Muscle of arm (tissue), 12 donors: ENCODE data around the gene TRAPPC2L. TPM values are rescaled to one million over a fixed set of nuclear protein-coding genes. Genes with fewer than 3 reads are reported as not detected.

ENCODE experiments used
- DNase-seq: peaks from one replicate; pipeline ENCODE4 v3.0.0-alpha.2; 2013
- polyA plus RNA-seq, 12 donors: library from polyadenylated mRNA; unstranded; fragments of 120-200 nt; gene quantifications; one replicate each; pipeline ENCODE4 v1.2.1, GENCODE V29; 2013; ENCODE audit not compliant: insufficient read length in 12 of 12

TRAPPC2L gene
- polyA plus RNA-seq, 12 donors, result 30.6 to 57.5 (median 50.9) TPM; not detected in 1

GRCh38 chr16:88836791-88837190 is 20.1 kb upstream of the TRAPPC2L start:
- no peak for DNase-seq

DNA sequence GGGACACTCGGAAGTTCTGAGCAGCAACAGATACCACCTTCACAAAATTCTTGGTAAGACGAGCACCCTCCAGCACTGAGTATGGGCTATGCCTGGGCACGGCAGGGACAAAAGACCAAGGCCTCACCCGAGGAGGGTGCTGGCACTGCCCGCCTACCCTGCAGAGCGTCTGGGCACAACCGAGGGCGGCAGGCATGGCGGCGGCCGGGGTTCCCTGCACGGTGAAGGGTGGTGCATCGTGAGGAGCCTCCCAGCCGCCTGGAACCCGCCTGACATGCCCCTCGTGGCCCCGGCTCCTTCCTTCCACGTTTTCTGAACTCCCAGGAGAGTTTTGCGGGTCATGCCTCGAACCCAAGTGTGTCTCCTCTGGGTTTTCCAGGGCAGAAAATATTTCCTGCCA is 19.1 kb upstream of the TRAPPC2L start:
- DNase-seq, result no peak

DNA sequence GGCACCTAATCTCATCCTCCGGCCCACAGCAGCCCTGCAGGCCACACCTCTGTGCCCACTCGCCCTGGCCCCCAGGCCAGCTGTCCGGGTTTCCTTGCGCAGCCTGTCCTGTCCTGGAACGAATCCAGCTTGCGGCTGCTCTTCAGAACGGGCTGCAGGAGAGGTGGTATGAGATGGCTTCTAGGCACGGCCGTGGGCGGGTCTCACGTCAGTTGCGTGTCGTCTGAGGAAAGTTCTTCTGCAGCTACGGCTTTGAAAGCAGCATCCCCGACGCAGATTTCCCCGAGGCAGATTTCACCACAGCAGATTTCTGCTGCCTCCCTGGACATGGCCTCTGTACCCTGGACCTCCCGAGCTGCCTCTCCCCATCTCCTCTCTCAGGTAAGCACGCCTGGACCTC is 18.4 kb upstream of the TRAPPC2L start:
- no peak for DNase-seq

DNA sequence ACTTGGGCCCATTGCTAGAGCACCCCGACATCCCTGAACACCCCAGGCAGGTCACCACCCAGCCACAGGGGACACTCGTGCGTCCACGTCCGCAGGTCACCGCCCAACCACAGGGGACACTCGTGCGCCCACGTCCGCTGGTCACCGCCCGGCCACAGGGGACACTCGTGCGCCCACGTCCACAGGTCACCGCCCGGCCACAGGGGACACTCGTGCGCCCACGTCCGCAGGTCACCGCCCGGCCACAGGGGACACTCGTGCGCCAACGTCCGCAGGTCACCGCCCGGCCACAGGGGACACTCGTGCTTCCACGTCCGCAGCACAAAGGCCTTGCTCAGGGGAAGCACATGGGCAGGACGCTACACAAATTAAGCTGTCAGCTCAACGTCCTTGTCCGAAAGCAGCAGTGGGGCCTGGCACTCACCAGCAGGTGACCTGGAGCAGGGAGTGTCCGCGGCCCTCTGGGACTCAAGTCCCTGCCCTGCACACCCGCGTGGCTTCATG is 17.8 kb upstream of the TRAPPC2L start:
- DNase-seq, result no peak

- no peak for DNase-seq
These were observed 17.0 kb upstream of the TRAPPC2L start for GRCh38 chr16:88839745-88840599.

- DNase-seq, result no peak
These were observed 16.2 kb upstream of the TRAPPC2L start for GRCh38 chr16:88840600-88841215.

- no peak for DNase-seq
These were observed 15.2 kb upstream of the TRAPPC2L start for GRCh38 chr16:88841521-88842307.

- DNase-seq, result no peak
These were observed 14.6 kb upstream of the TRAPPC2L start for GRCh38 chr16:88842308-88842756.

DNA sequence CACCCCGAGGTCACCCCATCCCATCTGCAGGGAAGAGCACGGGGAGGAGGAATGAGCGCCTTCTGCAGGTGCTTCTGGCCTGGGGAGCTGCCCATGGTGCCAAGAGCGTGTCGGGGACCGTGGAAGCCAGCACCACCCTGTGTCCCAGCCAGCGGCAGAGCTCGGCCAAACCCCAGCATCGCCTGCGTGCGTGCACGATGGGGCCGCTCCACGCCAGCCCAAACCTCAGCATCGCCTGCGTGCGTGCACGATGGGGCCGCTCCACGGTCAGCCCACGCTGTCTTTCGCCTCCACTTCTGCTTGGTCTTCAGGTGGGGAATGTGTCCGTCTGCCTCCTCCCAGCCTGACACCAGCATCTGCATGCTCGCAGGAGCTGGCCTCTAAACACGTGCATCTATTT is 14.1 kb upstream of the TRAPPC2L start:
- DNase-seq, result no peak

- no peak for DNase-seq
These were observed 13.7 kb upstream of the TRAPPC2L start for GRCh38 chr16:88843256-88843655.

- no peak for DNase-seq
These were observed 12.4 kb upstream of the TRAPPC2L start for GRCh38 chr16:88844419-88845036.

GRCh38 chr16:88846088-88846487 is 10.8 kb upstream of the TRAPPC2L start:
- DNase-seq, result no peak

- no peak for DNase-seq
These were observed 9.3 kb upstream of the TRAPPC2L start for GRCh38 chr16:88847654-88848053.

DNA sequence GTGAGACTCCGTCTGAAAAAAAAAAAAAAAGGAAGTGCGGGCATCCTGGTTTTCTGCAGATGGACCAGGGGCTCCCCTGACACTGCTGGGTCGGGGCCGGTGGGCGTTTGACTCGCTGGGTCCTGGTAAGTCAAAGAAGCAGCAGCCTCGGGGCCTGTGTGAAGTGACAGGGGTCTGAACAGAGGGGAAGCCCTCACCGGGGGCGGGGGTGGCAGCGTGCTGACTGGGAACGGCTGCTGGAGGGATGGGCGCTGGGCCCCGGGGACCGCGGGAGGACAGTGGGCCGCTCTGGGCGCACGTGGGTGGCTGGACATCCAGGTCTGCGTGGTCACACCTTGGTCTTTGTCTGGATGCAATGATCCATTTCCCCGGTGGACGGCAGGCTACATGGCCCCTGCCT is 8.4 kb upstream of the TRAPPC2L start:
- DNase-seq, result no peak

DNA sequence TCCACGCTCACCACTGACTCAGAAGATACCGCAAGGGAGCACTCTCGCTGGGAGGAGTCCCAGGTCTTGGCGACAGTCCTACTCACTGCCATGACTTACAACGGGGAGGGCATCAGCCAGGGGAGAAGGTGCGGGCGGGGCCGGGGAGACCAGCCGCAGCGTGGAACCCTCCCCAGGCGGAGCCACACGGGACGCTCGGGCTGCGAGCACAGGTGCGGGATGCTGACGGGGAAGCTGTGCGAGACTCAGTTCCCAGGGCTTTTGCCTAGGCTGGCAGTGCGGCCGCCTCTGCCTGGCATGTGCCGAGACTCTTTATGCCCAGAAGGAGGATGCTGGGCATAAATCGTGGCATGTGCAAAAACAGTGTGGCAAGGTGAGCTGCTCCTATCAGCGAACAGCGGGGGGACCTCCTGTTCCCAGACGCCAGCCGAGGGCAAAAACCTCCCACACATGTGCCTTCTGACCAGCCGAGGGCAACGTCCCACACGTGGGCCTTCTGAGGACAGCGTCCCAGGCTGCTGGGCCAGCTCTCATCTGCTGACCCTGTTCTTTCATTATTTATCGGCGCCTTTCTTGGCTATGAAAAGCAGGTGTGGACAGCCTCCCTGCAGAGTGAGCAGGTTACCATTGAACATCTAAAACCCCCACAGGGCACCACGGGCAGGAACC is 6.3 kb upstream of the TRAPPC2L start:
- DNase-seq, result no peak

DNA sequence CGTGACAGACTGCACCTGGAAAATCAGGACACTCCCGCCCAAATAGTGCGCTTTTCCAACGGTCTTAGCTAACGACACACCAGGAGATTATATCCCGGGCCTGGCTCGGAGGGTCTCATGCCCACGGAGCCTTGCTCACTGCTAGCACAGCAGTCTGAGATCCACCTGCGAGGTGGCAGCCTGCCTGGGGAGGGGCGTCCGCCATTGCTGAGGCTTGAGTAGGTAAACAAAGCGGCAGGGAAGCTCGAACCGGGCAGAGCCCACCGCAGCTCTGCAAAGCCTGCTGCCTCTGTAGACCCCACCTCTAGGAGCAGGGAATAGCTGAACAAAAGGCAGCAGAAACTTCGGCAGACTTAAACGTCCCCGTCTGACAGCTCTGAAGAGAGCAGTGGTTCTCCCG is 5.3 kb upstream of the TRAPPC2L start:
- DNase-seq, result no peak

DNA sequence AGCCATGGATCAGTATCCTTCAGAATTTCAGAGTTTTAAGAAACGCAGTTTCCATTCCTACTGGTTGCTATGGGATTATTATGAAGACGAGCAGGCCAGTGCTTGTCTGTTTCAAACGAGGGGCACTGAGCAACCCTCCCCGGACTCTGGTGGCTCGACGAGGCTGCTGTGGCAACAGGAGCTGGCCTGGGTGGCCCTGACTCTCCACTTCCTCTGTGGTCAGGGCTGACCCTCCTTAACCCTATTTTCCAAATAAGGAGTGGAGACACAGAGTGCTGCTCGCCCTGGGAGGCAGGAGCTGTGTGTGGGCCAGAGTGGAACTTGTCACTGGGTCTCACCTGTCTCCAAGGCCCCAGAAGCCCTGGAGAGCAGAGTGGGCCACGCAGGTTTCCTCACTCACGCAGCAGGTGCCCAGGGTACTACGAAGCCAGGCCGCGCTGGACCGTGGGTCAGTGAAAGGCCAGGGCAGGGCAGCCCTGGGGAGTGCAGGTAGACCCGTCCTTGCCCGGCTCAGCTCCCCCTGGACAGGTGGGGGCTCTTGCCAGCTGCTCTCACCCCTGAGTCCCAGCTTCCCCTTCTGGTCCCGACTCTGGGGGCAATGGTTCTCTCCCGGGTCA is 3.5 kb upstream of the TRAPPC2L start:
- no peak for DNase-seq

GRCh38 chr16:88854306-88855111 is 2.4 kb upstream of the TRAPPC2L start:
- DNase-seq, result no peak

DNA sequence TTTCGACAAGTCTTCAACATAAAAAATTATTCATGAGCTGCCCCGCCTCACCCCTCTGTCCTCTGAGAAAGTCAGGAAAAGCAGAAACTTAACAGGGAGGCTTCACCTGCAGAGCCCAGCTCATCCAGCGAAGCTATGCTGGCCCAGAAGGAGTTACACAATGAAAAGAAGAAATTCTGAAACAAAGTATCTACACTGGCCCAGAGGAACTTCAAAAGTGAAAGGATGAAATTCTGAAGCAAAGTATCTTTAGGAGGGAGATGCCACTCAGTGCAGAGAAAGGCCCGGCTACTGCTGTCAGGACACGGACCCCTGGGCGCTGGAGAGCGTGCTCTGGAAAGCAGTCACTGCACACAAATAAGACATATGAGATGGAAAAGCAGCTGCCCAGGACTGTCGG is 1.8 kb upstream of the TRAPPC2L start:
- DNase-seq, result no peak

GRCh38 chr16:88855736-88856121 is 1.2 kb upstream of the TRAPPC2L start:
- no peak for DNase-seq
